Neural cell (in vitro differentiated cells): ENCODE data around the gene SHROOM2. TPM values are rescaled to one million over a fixed set of nuclear protein-coding genes. Genes with fewer than 3 reads are reported as not detected.

Experiments used
- H2AFZ ChIP-seq: fragments of 200-600, 300-800 bp; sonication (generic), shearing (Covaris generic); 2 replicates; pipeline ENCODE4 v1.6.0; 2014; ENCODE audit warnings: low read depth, mild to moderate bottlenecking, antibody characterized with exemption, low read length, moderate library complexity
- H3F3A ChIP-seq: fragments of 200-600 bp; shearing (Covaris generic); 2 replicates; pipeline ENCODE4 v1.6.1; 2016; ENCODE audit warnings: mild to moderate bottlenecking, moderate library complexity, mixed read lengths, antibody characterized with exemption, low read length; ENCODE audit not compliant: insufficient read depth, poor library complexity, severe bottlenecking
- H3K27ac ChIP-seq: fragments of 200-600, 300-800 bp; sonication (generic), shearing (Covaris generic); 2 replicates; pipeline ENCODE4 v1.5.1; 2014; ENCODE audit warnings: mild to moderate bottlenecking, low read length, moderate library complexity
- H3K27me3 ChIP-seq: fragments of 300-800, 200-600 bp; sonication (generic), shearing (Covaris generic); 2 replicates; pipeline ENCODE4 v1.6.0; 2014; ENCODE audit warnings: mild to moderate bottlenecking, low read depth, low read length, moderate library complexity; ENCODE audit not compliant: insufficient read depth
- H3K36me3 ChIP-seq: fragments of 300-800, 200-600 bp; sonication (generic), shearing (Covaris generic); 2 replicates; pipeline ENCODE4 v1.5.1; 2014; ENCODE audit warnings: mild to moderate bottlenecking, antibody characterized with exemption, low read length, moderate library complexity; ENCODE audit not compliant: insufficient read depth
- H3K4me2 ChIP-seq: fragments of 300-800, 200-600 bp; sonication (generic), shearing (Covaris generic); 2 replicates; pipeline ENCODE4 v1.6.0; 2014; ENCODE audit warnings: mild to moderate bottlenecking, low read length
- H3K4me3 ChIP-seq: fragments of 300-800, 200-600 bp; sonication (generic), shearing (Covaris generic); 2 replicates; pipeline ENCODE4 v1.5.1; 2014; ENCODE audit warnings: mild to moderate bottlenecking, low read length, moderate library complexity
- H3K79me2 ChIP-seq: fragments of 200-600 bp; shearing (Covaris generic); replicated peaks from 2 replicates; pipeline ENCODE4 v1.6.0; 2014; ENCODE audit warnings: mild to moderate bottlenecking, low read length, moderate library complexity; ENCODE audit not compliant: insufficient read depth
- H3K9ac ChIP-seq: fragments of 300-800, 200-600 bp; sonication (generic), shearing (Covaris generic); 2 replicates; pipeline ENCODE4 v1.6.1; 2016; ENCODE audit warnings: mild to moderate bottlenecking, low read length, mixed read lengths
- H3K9me2 ChIP-seq: fragments of 200-600 bp; shearing (Covaris generic); 2 replicates; pipeline ENCODE4 v1.6.1; 2016; ENCODE audit warnings: mild to moderate bottlenecking, low read length, mixed read lengths; ENCODE audit not compliant: insufficient read depth
- H3K9me3 ChIP-seq: fragments of 200-600, 300-800 bp; sonication (generic), shearing (Covaris generic); 2 replicates; pipeline ENCODE4 v1.6.1; 2016; ENCODE audit warnings: mild to moderate bottlenecking, mixed run types, low read length, moderate library complexity, mixed read lengths
- H4K20me1 ChIP-seq: fragments of 200-600 bp; shearing (Covaris generic); 2 replicates; pipeline ENCODE4 v1.6.1; 2016; ENCODE audit warnings: mild to moderate bottlenecking, mixed run types; ENCODE audit not compliant: insufficient read depth
- CTCF ChIP-seq: fragments of 450-650 bp; IDR thresholded peaks from 2 replicates; pipeline ENCODE4 v1.5.1; 2014; ENCODE audit warnings: antibody characterized with exemption, mild to moderate bottlenecking, moderate library complexity; ENCODE audit not compliant: poor library complexity, severe bottlenecking
- EP300 ChIP-seq: fragments of 450-650 bp; conservative IDR thresholded peaks from 2 replicates; pipeline ENCODE4 v1.6.1; 2014; ENCODE audit warnings: antibody characterized with exemption, mild to moderate bottlenecking, moderate library complexity; ENCODE audit not compliant: poor library complexity, severe bottlenecking
- EZH2 ChIP-seq: fragments of 200-600, 300-800 bp; shearing (Covaris generic), sonication (generic); IDR thresholded peaks from 2 replicates; pipeline ENCODE4 v1.6.1; 2014; ENCODE audit warnings: antibody characterized with exemption, low read length, borderline replicate concordance, mild to moderate bottlenecking; ENCODE audit not compliant: insufficient read depth, poor library complexity, severe bottlenecking
- MXI1 ChIP-seq: fragments of 450-650 bp; conservative IDR thresholded peaks from 2 replicates; pipeline ENCODE4 v1.6.1; 2014; ENCODE audit warnings: antibody characterized with exemption, mild to moderate bottlenecking; ENCODE audit not compliant: poor library complexity, severe bottlenecking
- POLR2AphosphoS5 ChIP-seq: IDR thresholded peaks from 2 replicates; pipeline ENCODE4 v1.6.1; 2012
- RAD21 ChIP-seq: fragments of 450-650 bp; conservative IDR thresholded peaks from 2 replicates; pipeline ENCODE4 v1.6.1; 2014; ENCODE audit warnings: antibody characterized with exemption, mild to moderate bottlenecking, moderate library complexity
- REST ChIP-seq: IDR thresholded peaks from 2 replicates; pipeline ENCODE4 v1.6.1; 2012; ENCODE audit warnings: borderline replicate concordance
- SMC3 ChIP-seq: fragments of 450-650 bp; conservative IDR thresholded peaks from 2 replicates; pipeline ENCODE4 v1.6.1; 2014; ENCODE audit warnings: antibody characterized with exemption, mild to moderate bottlenecking, moderate library complexity; ENCODE audit not compliant: poor library complexity
- TAF1 ChIP-seq: IDR thresholded peaks from 2 replicates; pipeline ENCODE4 v1.6.1; 2012; ENCODE audit warnings: low read depth
- polyA plus RNA-seq: library from polyadenylated mRNA; depleted of rRNA; stranded (reverse); fragments of >200 nt; gene quantifications from 2 replicates; pipeline ENCODE4 v1.2.3, GENCODE V29; 2014

SHROOM2 gene
- polyA plus RNA-seq, 1 donor from 2014 or later, result 9.2 TPM

GRCh38 chrX:9902656-9903055 lies 116.4 kb downstream of the SHROOM2 start:
- H3K9me3 ChIP-seq, result no peaks in the 10 kb centered on the region
- H3K36me3 ChIP-seq, result no peaks in the 10 kb centered on the region
- H3K27ac ChIP-seq, result no peak overlapping the region
- H3K9me2 ChIP-seq, result no peaks in the 10 kb centered on the region
- H3K27me3 ChIP-seq, result no peaks in the 10 kb centered on the region
- H3K79me2 ChIP-seq, result no peaks in the 10 kb centered on the region
- no peaks in the 10 kb centered on the region for H3F3A ChIP-seq
- no peak overlapping the region for H3K4me3 ChIP-seq
- TF ChIP-seq TAF1, result no peak
- TF ChIP-seq CTCF, result no peak
- no peak for TF ChIP-seq EP300
- no peak for TF ChIP-seq POLR2AphosphoS5
- no peak for TF ChIP-seq RAD21
- no peak for TF ChIP-seq REST
- TF ChIP-seq EZH2, result no peak
- TF ChIP-seq SMC3, result no peak
- TF ChIP-seq MXI1, result no peak
- no peak overlapping the region for H3K9ac ChIP-seq
- H4K20me1 ChIP-seq, result no peaks in the 10 kb centered on the region
- H3K4me2 ChIP-seq, result no peak overlapping the region
- H2AFZ ChIP-seq, result no peak overlapping the region

GRCh38 chrX:9903146-9903545 lies 116.9 kb downstream of the SHROOM2 start:
- Histone ChIP-seq H3K27ac (no peak overlapping the region), H3K36me3 (no peaks in the 10 kb centered on the region), H3F3A (no peaks in the 10 kb centered on the region), H3K4me2 (no peak overlapping the region), H3K9ac (no peak overlapping the region), H3K27me3 (no peaks in the 10 kb centered on the region), H3K9me3 (no peaks in the 10 kb centered on the region), H4K20me1 (no peaks in the 10 kb centered on the region), H3K4me3 (no peak overlapping the region), H3K9me2 (no peaks in the 10 kb centered on the region), H3K79me2 (no peaks in the 10 kb centered on the region), H2AFZ (no peak overlapping the region)
- no peak for TF ChIP-seq REST
- TF ChIP-seq POLR2AphosphoS5, result no peak
- no peak for TF ChIP-seq EZH2
- no peak for TF ChIP-seq CTCF
- TF ChIP-seq SMC3, result no peak
- no peak for TF ChIP-seq EP300
- TF ChIP-seq RAD21, result no peak
- TF ChIP-seq TAF1, result no peak
- TF ChIP-seq MXI1, result no peak
